GM18526 (cell line): ENCODE data around the gene RNF32.

ENCODE experiments used
- POLR2A ChIP-seq: IDR thresholded peaks from 3 replicates; pipeline ENCODE4 v1.6.1; 2011; ENCODE audit not compliant: insufficient read length; ENCODE audit errors: extremely low read depth

RNF32 gene

DNA sequence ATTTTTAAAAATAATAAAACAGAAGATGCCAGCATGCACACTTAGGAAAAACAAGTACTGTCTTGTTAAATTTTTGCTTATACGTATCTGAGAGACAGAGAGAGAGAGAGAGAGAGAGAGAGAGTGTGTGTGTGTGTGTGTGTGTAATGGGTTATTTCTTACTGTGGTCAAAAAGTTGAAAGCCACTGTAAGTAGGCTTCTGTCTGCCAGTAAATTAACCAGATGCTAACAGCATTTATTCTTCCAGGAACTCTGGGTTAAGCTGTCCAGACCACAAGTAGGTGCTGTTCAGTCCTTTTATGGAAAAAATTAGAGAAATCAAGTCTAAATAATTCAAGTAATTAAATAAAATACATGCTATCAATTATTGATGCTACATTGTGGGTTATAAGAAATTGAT lies 39.7 kb downstream of the RNF32 start:
- TF ChIP-seq POLR2A, result no peak

GRCh38 chr7:156682928-156683327 lies 42.4 kb downstream of the RNF32 start:
- TF ChIP-seq POLR2A, result no peak

- TF ChIP-seq POLR2A, result no peak
Measured at GRCh38 chr7:156684251-156684650, 43.7 kb downstream of the RNF32 start.

- no peak for TF ChIP-seq POLR2A
Measured at GRCh38 chr7:156684661-156685060, 44.1 kb downstream of the RNF32 start.

GRCh38 chr7:156691764-156692163 lies 51.2 kb downstream of the RNF32 start:
- TF ChIP-seq POLR2A, result no peak

GRCh38 chr7:156692849-156693248 lies 52.3 kb downstream of the RNF32 start:
- TF ChIP-seq POLR2A, result no peak

DNA sequence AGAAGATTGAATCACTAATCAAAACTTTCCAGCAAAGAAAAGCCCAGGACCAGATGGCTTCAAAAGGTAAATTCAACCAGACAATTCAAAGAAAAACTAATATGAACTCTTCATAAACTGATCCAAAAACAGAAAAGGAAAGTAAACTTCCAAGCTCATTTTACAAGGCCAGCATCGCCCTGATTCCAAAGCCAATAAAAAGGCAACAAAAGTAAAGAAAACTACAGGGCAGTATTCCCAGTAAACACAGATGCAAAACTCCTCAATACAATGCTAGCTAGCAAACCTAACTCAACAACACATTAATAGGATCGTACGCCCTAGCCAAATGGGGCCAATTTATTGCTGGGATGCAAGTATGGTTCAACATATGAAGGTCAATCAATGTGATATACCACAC lies 53.1 kb downstream of the RNF32 start:
- no peak for TF ChIP-seq POLR2A

GRCh38 chr7:156702399-156702798 lies 61.8 kb downstream of the RNF32 start:
- TF ChIP-seq POLR2A, result no peak

GRCh38 chr7:156703209-156703608 lies 62.6 kb downstream of the RNF32 start:
- TF ChIP-seq POLR2A, result no peak

- TF ChIP-seq POLR2A, result no peak
Measured at GRCh38 chr7:156703773-156704482, 63.4 kb downstream of the RNF32 start.

GRCh38 chr7:156722043-156722826 lies 81.7 kb downstream of the RNF32 start:
- no peak for TF ChIP-seq POLR2A

DNA sequence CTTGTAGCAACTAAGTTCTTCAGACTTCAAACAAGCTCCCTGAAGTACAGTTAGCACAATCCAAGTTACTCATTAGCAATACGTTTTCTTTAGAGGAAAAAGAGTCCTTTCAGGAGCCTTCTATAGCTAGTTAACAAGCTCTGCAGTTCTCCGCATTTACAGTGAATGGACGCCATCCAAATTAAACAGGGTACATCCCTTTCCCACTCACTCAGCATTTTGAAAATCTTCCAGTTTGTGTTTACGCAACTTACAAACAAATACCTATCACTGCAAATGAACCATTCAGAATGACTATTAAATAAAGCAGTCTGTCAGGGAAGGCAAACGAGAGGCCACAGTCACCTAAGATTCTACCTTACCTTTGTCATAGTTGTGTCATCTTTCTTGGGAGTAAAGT lies 84.5 kb downstream of the RNF32 start:
- no peak for TF ChIP-seq POLR2A

DNA sequence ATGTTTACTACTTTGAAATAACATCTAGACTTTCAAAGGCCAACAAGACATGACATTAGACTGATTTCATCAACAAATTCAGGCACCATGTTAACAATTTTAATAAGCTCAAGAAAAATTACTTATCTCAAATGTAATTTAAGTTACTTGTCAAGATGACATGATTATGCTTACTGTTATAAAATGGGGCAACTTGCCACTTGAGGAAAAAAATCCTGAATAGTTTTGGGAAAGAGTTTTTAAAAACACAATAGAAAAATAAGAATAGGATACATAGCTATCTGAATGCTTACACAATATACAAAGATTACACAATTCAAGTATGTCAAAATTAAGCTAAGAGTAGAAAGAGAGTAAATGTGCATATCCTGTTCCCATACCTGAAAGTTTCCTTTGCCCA lies 85.4 kb downstream of the RNF32 start:
- TF ChIP-seq POLR2A, result no peak
